A673 (cell line): ENCODE results near the gene LEO1.

Experiments used
- EZH2 ChIP-seq: fragments of 200-600 bp; sonication (generic); IDR thresholded peaks from 2 replicates; pipeline ENCODE4 v1.6.1; 2017; ENCODE audit warnings: borderline replicate concordance, low read depth, mild to moderate bottlenecking, mixed read lengths, antibody characterized with exemption, low read length; ENCODE audit not compliant: poor library complexity, severe bottlenecking
- TF ChIP-seq, protein P1 (sequence below): fragments of 300-800, 200-600 bp; sonication (generic); conservative IDR thresholded peaks from 2 replicates; pipeline ENCODE4 v1.5.1; 2017; ENCODE audit warnings: low read depth, mild to moderate bottlenecking, antibody characterized with exemption, low read length, moderate library complexity, mixed read lengths

DNA sequence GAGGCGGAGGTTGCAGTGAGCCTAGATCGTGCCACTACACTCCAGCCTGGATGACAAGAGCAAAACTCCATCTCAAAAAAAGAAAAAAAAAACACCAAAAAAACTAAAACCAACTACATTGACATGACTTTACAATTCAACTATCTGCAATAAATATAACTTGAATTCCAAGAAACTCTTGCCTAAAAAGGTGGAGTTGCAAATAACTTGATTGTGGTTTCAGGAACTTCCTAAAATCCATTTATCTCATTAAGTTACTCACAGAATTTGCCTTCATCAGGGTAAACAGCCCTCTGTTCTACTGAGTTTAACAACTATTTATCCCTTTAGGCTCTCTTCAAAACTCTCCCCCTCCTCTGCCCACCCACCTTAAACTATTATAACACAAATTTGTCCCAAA, 44.7 kb upstream of the LEO1 start:
- no peak for TF ChIP-seq EZH2
- TF ChIP-seq, protein P1, sequence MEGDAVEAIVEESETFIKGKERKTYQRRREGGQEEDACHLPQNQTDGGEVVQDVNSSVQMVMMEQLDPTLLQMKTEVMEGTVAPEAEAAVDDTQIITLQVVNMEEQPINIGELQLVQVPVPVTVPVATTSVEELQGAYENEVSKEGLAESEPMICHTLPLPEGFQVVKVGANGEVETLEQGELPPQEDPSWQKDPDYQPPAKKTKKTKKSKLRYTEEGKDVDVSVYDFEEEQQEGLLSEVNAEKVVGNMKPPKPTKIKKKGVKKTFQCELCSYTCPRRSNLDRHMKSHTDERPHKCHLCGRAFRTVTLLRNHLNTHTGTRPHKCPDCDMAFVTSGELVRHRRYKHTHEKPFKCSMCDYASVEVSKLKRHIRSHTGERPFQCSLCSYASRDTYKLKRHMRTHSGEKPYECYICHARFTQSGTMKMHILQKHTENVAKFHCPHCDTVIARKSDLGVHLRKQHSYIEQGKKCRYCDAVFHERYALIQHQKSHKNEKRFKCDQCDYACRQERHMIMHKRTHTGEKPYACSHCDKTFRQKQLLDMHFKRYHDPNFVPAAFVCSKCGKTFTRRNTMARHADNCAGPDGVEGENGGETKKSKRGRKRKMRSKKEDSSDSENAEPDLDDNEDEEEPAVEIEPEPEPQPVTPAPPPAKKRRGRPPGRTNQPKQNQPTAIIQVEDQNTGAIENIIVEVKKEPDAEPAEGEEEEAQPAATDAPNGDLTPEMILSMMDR: no peak
